ENCODE data around the gene DCDC1.

DCDC1 gene

DNA sequence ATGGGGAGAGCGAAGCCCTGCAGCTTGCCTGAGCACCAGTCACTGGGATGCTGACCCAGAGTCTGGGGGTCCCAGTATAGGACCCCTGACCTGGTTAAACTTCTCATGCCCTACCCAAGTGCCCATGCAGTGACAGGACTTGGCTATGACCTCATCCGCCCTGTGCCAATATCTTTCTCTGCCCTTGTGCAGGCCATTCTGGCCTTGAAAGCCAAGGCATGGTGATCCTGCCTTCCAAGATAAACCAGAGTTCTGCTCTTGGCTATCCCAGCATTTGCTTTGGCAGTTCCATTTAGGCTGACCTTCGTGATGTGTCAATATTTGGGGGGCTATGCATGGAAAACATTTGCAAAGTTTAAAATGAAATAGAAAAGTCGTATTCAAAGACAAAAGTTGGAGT lies 542.6 kb downstream of the DCDC1 start:
- DNase-seq = no peak

DNA sequence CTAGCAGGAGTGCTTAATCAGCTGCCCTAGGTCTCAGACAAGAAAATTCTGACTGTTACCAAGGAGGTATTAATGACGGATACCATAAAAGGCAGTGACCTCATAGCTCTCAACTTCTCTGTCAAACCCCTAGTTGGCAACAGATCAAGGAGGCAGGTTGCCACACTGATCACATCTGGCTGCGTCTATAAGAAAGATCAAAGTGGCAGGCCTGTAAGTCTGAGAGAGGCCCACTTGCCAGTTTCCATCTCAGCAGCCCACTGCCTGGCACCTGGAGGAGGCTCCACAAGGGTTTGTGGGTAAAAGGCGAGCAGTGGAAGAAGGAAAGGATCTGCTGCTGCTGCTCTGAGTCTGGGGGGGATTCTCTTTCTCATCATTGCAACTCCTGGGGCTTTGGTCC lies 543.8 kb downstream of the DCDC1 start:
- no peak for DNase-seq

DNA sequence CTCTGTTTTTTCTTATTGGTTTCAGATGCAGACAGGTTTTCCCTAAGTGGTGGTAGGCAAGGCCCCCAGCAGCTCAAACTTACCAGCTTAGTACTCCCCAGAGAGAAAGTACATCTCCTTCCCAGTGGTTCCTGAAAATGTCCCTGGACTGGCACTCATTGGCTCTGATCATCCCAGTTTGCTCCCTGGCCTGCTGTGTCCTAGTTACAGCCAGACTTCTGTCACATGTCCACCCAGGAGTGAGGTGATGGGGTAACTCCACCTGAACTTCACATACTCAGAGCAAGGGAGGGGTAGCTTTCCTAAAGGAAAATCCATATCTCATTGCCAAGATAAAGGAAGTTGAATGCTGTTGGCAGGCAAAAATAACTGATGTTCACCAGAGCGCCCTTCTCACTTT lies 546.4 kb downstream of the DCDC1 start:
- DNase-seq = no peak

GRCh38 chr11:30821438-30821965 lies 548.0 kb downstream of the DCDC1 start:
- no peak for DNase-seq

DNA sequence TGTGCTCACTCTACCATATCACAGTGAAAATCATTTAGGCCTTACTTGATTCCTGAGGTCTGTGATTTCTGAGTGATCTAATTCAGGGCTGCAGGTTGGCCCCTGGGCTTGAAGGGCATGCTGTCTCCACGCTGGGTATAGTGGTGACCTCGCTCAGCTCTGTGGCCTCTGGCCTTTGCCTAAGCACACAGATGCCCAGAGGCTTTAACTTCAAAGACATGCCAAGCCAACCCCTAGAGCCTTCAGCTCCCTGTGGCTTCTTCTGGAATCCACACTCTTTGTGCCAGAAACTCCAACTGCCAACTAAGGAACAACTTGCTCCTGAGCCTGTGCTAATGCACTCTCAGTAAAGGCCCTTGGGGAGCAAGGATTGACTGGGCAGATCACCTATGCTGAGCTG lies 550.8 kb downstream of the DCDC1 start:
- no peak for DNase-seq

DNA sequence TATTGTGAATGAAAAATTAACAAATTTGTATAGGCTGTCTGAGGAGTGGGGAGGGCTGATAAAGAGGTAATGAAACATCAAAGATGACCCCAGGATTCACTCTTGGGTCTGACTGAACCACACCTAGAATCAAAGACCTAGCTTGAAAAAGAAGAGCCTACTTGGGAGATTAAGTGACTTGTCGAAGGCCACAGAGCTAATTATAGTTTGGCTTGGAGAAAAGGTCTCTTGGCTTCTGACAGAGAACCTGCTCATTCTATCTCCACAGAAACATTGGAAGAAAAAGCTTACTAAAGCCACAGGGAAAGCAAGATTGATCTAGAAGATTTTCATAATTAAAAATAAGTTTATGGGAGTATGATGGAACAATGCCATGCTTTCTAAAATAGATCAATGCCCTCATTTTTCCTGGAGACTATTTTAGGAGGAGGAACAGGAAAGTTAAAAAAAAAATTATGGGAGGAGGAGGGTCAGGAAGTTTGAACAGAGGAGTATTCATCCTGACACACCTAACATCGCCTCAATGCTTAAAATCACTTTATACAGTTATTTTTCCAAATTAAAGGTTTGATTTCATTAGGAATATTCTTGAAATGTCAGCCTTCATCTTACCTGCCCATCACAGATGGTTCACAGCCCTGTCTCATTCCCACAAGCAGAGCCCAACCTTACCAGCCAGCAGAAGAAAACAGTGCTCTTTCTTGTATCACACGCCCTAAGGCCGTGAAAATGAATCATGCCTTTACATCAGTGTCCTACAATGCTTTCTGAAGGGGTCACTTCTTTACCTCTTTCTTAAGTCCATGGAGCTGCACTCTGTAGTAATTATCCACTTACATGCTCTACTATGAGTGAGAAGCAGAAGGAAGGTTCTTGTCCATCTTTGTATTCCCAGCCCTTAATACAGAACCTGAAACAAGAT lies 552.3 kb downstream of the DCDC1 start:
- no peak for DNase-seq

GRCh38 chr11:30815619-30816018 lies 553.9 kb downstream of the DCDC1 start:
- no peak for DNase-seq

DNA sequence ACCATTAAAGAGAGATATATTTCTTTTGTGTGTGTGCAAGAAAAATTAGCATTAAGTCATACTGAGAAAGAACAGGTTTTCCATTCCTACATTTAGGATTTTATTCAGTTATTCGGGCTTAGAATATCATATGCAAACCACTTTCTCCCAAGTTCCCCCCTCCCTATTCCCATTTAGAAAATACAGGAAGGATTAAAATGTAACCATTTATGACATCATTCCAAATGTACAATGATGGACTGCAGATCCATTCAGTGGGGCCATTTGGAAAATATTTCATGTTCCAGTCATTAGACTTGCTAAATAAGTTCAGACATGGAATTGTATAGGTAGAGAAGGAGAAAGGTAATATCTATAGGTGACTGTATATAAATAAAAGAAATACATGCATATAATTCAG lies 554.8 kb downstream of the DCDC1 start:
- no peak for DNase-seq

Measured in NCI-H1417 treated with DMSO at 0.1 percent for 48 hours (cell line).